ENCODE results near the gene SDF2.

DNA sequence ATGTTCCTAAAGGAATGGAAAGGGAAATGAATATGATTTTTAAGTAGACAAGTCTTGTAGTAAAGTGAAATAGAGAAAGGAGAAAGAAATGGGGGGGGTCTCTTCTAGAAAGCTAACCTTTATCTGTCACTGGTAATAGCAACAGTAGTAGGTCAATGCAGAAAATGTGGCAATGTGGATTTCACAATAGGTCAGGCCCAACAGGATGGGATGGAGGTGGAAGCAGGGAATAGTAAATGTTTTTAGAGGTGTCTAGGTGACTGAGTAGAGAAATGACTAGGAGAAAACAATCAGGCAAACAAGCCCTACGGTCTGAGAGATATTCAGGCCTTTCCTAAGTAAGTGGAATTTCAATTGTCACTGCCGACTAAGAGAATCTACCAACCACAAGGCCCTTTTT lies 41.7 kb downstream of the SDF2 start:
- TF ChIP-seq, protein P1, sequence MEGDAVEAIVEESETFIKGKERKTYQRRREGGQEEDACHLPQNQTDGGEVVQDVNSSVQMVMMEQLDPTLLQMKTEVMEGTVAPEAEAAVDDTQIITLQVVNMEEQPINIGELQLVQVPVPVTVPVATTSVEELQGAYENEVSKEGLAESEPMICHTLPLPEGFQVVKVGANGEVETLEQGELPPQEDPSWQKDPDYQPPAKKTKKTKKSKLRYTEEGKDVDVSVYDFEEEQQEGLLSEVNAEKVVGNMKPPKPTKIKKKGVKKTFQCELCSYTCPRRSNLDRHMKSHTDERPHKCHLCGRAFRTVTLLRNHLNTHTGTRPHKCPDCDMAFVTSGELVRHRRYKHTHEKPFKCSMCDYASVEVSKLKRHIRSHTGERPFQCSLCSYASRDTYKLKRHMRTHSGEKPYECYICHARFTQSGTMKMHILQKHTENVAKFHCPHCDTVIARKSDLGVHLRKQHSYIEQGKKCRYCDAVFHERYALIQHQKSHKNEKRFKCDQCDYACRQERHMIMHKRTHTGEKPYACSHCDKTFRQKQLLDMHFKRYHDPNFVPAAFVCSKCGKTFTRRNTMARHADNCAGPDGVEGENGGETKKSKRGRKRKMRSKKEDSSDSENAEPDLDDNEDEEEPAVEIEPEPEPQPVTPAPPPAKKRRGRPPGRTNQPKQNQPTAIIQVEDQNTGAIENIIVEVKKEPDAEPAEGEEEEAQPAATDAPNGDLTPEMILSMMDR (IDR thresholded peaks at IDR 0.05; ENCODE audit: low read length): no peak
- no peak for TF ChIP-seq EZH2 (optimal IDR thresholded peaks at IDR 0.05; ENCODE audit: low read depth, low read length)
